Activated naive CD4-positive, alpha-beta T cell treated with Interleukin-2 at 50 U/mL for 16 hours (primary cell): Measurements from ENCODE around the gene FN1.
"Not testable (repeated sequence)": the region's sequence is repeated elsewhere in the genome, so short reads cannot be mapped to it uniquely, and the experiment has no call there.

Experiments
- DNase-seq: peaks from one replicate; pipeline ENCODE4 v3.0.0-alpha.2; 2020

The FN1 gene

GRCh38 chr2:215363461-215364156 is 72.3 kb downstream of the FN1 start:
- DNase-seq, result no peak

- no peak for DNase-seq
These were observed 72.8 kb downstream of the FN1 start for GRCh38 chr2:215363039-215363438.

GRCh38 chr2:215362562-215362904 is 73.3 kb downstream of the FN1 start:
- no peak for DNase-seq

- DNase-seq, result no peak
These were observed 73.8 kb downstream of the FN1 start for GRCh38 chr2:215361876-215362561.

GRCh38 chr2:215361211-215361875 is 74.5 kb downstream of the FN1 start:
- no peak for DNase-seq

- DNase-seq, result no peak
These were observed 75.3 kb downstream of the FN1 start for GRCh38 chr2:215360596-215360995.

GRCh38 chr2:215360059-215360458 is 75.8 kb downstream of the FN1 start:
- DNase-seq, result not testable (repeated sequence)

- no peak for DNase-seq
These were observed 76.3 kb downstream of the FN1 start for GRCh38 chr2:215359576-215359922.

- DNase-seq, result no peak
These were observed 76.8 kb downstream of the FN1 start for GRCh38 chr2:215358891-215359575.

- no peak for DNase-seq
These were observed 77.5 kb downstream of the FN1 start for GRCh38 chr2:215358312-215358845.

GRCh38 chr2:215357660-215358059 is 78.2 kb downstream of the FN1 start:
- no peak for DNase-seq

- no peak for DNase-seq
These were observed 78.9 kb downstream of the FN1 start for GRCh38 chr2:215356948-215357461.

- DNase-seq, result no peak
These were observed 79.4 kb downstream of the FN1 start for GRCh38 chr2:215356334-215356947.

GRCh38 chr2:215355801-215356200 is 80.1 kb downstream of the FN1 start:
- DNase-seq, result no peak

- no peak for DNase-seq
These were observed 80.8 kb downstream of the FN1 start for GRCh38 chr2:215354771-215355695.

- DNase-seq, result no peak
These were observed 83.3 kb downstream of the FN1 start for GRCh38 chr2:215352602-215353001.

GRCh38 chr2:215347878-215348277 is 88.0 kb downstream of the FN1 start:
- no peak for DNase-seq

GRCh38 chr2:215338883-215339679 is 96.8 kb downstream of the FN1 start:
- no peak for DNase-seq

GRCh38 chr2:215332872-215333595 is 102.8 kb downstream of the FN1 start:
- DNase-seq, result no peak

- no peak for DNase-seq
These were observed 107.8 kb downstream of the FN1 start for GRCh38 chr2:215328066-215328465.
